ENCODE measurements around the gene MAN2B2. TPM values are rescaled to one million over a fixed set of nuclear protein-coding genes. Genes with fewer than 3 reads are reported as not detected.

Gene MAN2B2
- total and polyA plus RNA-seq, 7 experiments from 2014 or later: 10.5 to 56.2 (median 32.3) TPM

DNA sequence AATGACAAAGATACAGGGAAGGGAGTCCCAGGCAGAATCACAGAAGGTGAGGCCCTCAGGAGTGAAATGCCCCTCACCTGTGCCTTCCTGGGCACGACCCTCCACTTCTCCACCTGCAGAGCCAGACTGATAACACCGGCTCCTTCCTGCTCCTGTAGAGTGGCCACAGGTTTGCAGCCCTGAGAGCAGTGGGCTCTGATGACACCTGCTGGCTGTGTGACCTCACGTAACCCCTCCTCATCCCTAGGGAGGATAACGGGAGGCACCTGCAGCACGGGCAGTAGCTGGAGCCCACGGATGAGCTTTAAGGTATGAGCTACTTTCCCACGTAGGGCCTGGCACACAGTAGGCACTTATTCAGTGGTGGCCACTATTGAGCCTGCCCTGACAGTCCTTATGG is 25.5 kb upstream of the MAN2B2 start:
- no peak for ATAC-seq
- intact Hi-C loops (cut with micrococcal nuclease): loop anchor here (5.0 to 10.0 kb wide), 3 partner anchors 215 to 315 kb away; no protein-coding TSS in a partner anchor
- POLR2A ChIA-PET: no interaction called here

DNA sequence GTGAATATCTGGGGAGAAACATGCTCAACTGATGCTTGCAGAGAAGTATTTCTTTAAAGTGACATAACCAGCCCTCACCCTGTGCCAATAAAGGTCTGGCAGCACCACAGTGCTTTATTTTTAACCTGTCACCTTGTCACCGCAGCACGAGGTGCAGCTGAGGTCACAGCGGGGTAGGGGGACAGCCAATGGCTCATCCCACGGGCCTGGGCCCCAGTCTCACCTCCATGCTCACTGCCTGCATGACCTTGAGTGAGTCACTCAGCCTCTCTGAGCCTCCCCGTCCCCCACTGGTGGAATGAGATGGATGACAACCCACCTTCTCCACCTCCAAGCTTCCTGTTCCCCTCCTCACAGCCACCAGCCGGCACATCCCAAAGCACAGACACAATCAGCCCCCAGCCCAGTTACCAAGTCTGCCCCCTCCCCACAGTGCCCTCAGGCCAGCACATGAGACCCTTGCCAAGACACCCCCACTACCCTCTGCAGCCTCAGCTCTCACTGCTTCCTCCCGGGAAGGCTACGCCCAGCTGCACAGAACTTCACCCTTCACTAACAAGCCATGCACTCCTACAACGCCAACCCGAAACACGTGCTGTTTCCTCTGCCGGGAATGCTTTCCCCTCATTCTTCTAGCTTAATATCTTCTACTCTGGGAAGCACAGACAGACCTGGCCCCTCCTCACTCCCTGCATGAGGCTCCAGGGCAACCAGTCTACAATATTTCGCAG is 24.9 kb upstream of the MAN2B2 start:
- no peak overlapping the region for H3K27ac Mint-ChIP-seq
- intact Hi-C loops (cut with micrococcal nuclease): loop anchor here (5.0 to 10.0 kb wide), 3 partner anchors 215 to 315 kb away; no protein-coding TSS in a partner anchor
- CTCF ChIA-PET: interaction anchor here (0.5 kb wide), 1 partner anchor 1900 kb away, joined by 4 read pairs; no protein-coding TSS in a partner anchor

More for the DNA sequence above, 25.5 kb upstream of the MAN2B2 start:
- no peaks in the 10 kb centered on the region for H3K36me3 ChIP-seq (ENCODE audit: control insufficient read depth in 2 of 3, insufficient read depth in 3 of 3, low read length in 3 of 3)
- CTCF ChIA-PET: interaction anchor here (0.5 kb wide), 1 partner anchor 1901 kb away, joined by 4 read pairs; no protein-coding TSS in a partner anchor
- H3K27me3 ChIP-seq (ENCODE audit: control insufficient read depth in 2 of 2, insufficient read depth in 2 of 2, low read length in 2 of 2): no peaks in the 10 kb centered on the region
- no peak for DNase-seq
- no peaks in the 10 kb centered on the region for H3K4me1 ChIP-seq (ENCODE audit: control insufficient read depth in 2 of 2, insufficient read depth in 2 of 2, low read length in 2 of 2)
- H3K27ac ChIP-seq (ENCODE audit: low read depth, low read length): no peak overlapping the region
- peaks cover 4 to 74% (median 64%) of the 10 kb centered on the region in 5 donors for H3K27me3 Mint-ChIP-seq
- H3K9me3 Mint-ChIP-seq: peaks cover 0 to 20% (median 9%) of the 10 kb centered on the region in 11 donors
- H3K4me3 ChIP-seq (ENCODE audit: low read length): no peak overlapping the region
- peaks cover 0 to 4% (median 0%) of the 10 kb centered on the region in 7 donors for H3K4me1 Mint-ChIP-seq
- H3K9me3 ChIP-seq (ENCODE audit: control insufficient read depth in 2 of 3, low read length in 3 of 3): peaks cover 0 to 10% (median 0%) of the 10 kb centered on the region in 3 experiments
- no peak overlapping the region for H3K4me3 Mint-ChIP-seq
- H3K36me3 Mint-ChIP-seq: peaks cover 0 to 9% (median 0%) of the 10 kb centered on the region in 5 donors
- no peak overlapping the region for H3K27ac Mint-ChIP-seq

DNA sequence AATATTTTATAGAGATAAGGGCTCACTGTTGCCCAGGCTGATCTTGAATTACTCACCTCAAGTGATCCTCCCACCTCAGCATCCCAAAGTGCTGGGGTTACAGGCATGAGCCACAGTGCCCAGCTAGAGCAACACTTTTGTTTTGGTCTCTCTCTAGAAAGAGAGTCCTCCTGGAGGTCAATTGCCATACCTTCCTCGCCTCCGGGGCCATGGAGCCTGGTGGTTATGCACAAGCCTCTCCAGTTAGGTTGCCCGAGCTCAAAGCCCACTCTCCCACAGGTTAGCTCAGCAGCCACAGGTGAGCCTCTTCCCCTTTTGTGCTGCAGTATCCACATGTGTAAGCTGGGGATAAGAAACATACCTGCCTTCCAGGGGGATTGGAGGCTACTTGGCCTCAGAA is 24.2 kb upstream of the MAN2B2 start:
- ChIA-PET CTCF (no interaction called here), POLR2A (no interaction called here)
- no peaks in the 10 kb centered on the region for H3K4me1 ChIP-seq (ENCODE audit: control insufficient read depth in 2 of 2, insufficient read depth in 2 of 2, low read length in 2 of 2)
- H3K4me1 Mint-ChIP-seq: peaks cover 0 to 4% (median 0%) of the 10 kb centered on the region in 7 donors
- H3K27me3 ChIP-seq (ENCODE audit: control insufficient read depth in 2 of 2, insufficient read depth in 2 of 2, low read length in 2 of 2): no peaks in the 10 kb centered on the region
- intact Hi-C loops (cut with micrococcal nuclease): no loop called here
- H3K4me3 Mint-ChIP-seq: no peak overlapping the region
- no peak overlapping the region for H3K27ac ChIP-seq (ENCODE audit: low read depth, low read length)
- H3K4me3 ChIP-seq (ENCODE audit: low read length): no peak overlapping the region
- peaks cover 0 to 20% (median 9%) of the 10 kb centered on the region in 11 donors for H3K9me3 Mint-ChIP-seq
- ATAC-seq (no peak), DNase-seq (no peak)
- peaks cover 0 to 10% (median 0%) of the 10 kb centered on the region in 3 experiments for H3K9me3 ChIP-seq (ENCODE audit: control insufficient read depth in 2 of 3, low read length in 3 of 3)
- no peaks in the 10 kb centered on the region for H3K36me3 ChIP-seq (ENCODE audit: control insufficient read depth in 2 of 3, insufficient read depth in 3 of 3, low read length in 3 of 3)
- peaks cover 0 to 9% (median 0%) of the 10 kb centered on the region in 5 donors for H3K36me3 Mint-ChIP-seq
- peaks cover 4 to 68% (median 54%) of the 10 kb centered on the region in 5 donors for H3K27me3 Mint-ChIP-seq
- H3K27ac Mint-ChIP-seq: no peak overlapping the region

More for the DNA sequence above, 24.9 kb upstream of the MAN2B2 start:
- no peaks in the 10 kb centered on the region for H3K27me3 ChIP-seq (ENCODE audit: control insufficient read depth in 2 of 2, insufficient read depth in 2 of 2, low read length in 2 of 2)
- peaks cover 0 to 10% (median 0%) of the 10 kb centered on the region in 3 experiments for H3K9me3 ChIP-seq (ENCODE audit: control insufficient read depth in 2 of 3, low read length in 3 of 3)
- POLR2A ChIA-PET: no interaction called here
- DNase-seq: no peak
- peaks cover 0 to 9% (median 0%) of the 10 kb centered on the region in 5 donors for H3K36me3 Mint-ChIP-seq
- H3K4me1 ChIP-seq (ENCODE audit: control insufficient read depth in 2 of 2, insufficient read depth in 2 of 2, low read length in 2 of 2): no peaks in the 10 kb centered on the region
- ATAC-seq: no peak
- H3K36me3 ChIP-seq (ENCODE audit: control insufficient read depth in 2 of 3, insufficient read depth in 3 of 3, low read length in 3 of 3): no peaks in the 10 kb centered on the region
- H3K27ac ChIP-seq (ENCODE audit: low read depth, low read length): no peak overlapping the region
- peaks cover 4 to 73% (median 62%) of the 10 kb centered on the region in 5 donors for H3K27me3 Mint-ChIP-seq
- no peak overlapping the region for H3K4me3 ChIP-seq (ENCODE audit: low read length)
- H3K9me3 Mint-ChIP-seq: peaks cover 0 to 20% (median 9%) of the 10 kb centered on the region in 11 donors
- H3K4me1 Mint-ChIP-seq: peaks cover 0 to 4% (median 0%) of the 10 kb centered on the region in 7 donors
- no peak overlapping the region for H3K4me3 Mint-ChIP-seq

DNA sequence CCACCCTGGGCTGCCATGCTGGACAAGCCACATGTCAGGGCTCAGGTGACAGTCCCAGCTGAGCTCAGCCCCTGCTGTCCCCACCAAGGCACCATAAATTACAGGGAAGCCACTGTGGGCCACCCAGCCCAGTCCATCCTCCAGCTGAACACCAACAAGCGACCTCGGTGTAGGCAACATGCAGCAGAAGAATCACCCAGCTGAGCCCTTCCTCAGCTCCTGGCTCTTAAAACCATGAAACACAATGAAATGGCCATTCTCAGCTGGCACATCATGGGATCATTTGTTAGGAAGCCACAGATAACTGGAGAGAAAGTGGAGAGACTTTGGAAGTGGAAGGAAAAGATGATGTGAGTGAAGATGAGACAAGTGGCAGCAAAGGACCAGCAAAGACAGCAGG is 23.3 kb upstream of the MAN2B2 start:
- Histone ChIP-seq H3K36me3 (ENCODE audit: control insufficient read depth in 2 of 3, insufficient read depth in 3 of 3, low read length in 3 of 3) (no peaks in the 10 kb centered on the region), H3K27me3 (ENCODE audit: control insufficient read depth in 2 of 2, insufficient read depth in 2 of 2, low read length in 2 of 2) (no peaks in the 10 kb centered on the region), H3K4me3 (ENCODE audit: low read length) (no peak overlapping the region), H3K4me1 (ENCODE audit: control insufficient read depth in 2 of 2, insufficient read depth in 2 of 2, low read length in 2 of 2) (no peaks in the 10 kb centered on the region), H3K9me3 (ENCODE audit: control insufficient read depth in 2 of 3, low read length in 3 of 3) (peaks cover 0 to 10% (median 0%) of the 10 kb centered on the region in 3 experiments), H3K27ac (ENCODE audit: low read depth, low read length) (no peak overlapping the region)
- Mint-ChIP-seq H3K4me3 (no peak overlapping the region), H3K36me3 (peaks cover 0 to 9% (median 0%) of the 10 kb centered on the region in 5 donors), H3K4me1 (peaks cover 0 to 2% (median 0%) of the 10 kb centered on the region in 7 donors), H3K27ac (no peak overlapping the region), H3K27me3 (peaks cover 9 to 73% (median 54%) of the 10 kb centered on the region in 5 donors), H3K9me3 (peaks cover 0 to 20% (median 8%) of the 10 kb centered on the region in 11 donors)
- intact Hi-C loops (cut with micrococcal nuclease): no loop called here
- POLR2A ChIA-PET: no interaction called here
- DNase-seq (no peak), ATAC-seq (no peak)
- CTCF ChIA-PET: no interaction called here

DNA sequence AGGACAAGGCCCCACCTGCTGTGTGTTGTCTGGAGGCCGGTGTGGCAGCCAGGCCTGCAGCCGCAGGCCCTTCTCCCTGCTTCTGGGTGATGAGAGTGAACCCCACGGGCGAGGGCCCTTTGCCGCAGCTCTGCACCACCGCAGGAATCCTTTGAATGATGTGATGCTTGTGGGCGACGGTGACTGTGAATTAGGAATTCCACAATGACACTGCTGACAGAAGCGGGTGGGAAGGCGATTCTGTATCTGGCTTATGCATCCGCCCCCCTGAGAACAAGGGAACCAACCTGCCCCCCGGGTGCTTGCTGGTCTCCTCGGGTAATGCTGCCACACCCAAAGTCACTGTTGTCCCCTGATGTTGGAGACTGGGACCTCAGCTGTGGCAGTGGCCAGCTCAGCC is 19.5 kb upstream of the MAN2B2 start:
- DNase-seq: no peak
- Histone ChIP-seq H3K4me1 (ENCODE audit: control insufficient read depth in 2 of 2, insufficient read depth in 2 of 2, low read length in 2 of 2) (no peaks in the 10 kb centered on the region), H3K27me3 (ENCODE audit: control insufficient read depth in 2 of 2, insufficient read depth in 2 of 2, low read length in 2 of 2) (no peaks in the 10 kb centered on the region), H3K4me3 (ENCODE audit: low read length) (no peak overlapping the region), H3K27ac (ENCODE audit: low read depth, low read length) (no peak overlapping the region), H3K36me3 (ENCODE audit: control insufficient read depth in 2 of 3, insufficient read depth in 3 of 3, low read length in 3 of 3) (no peaks in the 10 kb centered on the region), H3K9me3 (ENCODE audit: control insufficient read depth in 2 of 3, low read length in 3 of 3) (peaks cover 0 to 10% (median 0%) of the 10 kb centered on the region in 3 experiments)
- POLR2A ChIA-PET: no interaction called here
- CTCF ChIA-PET: no interaction called here
- intact Hi-C loops (cut with micrococcal nuclease): no loop called here
- Mint-ChIP-seq H3K36me3 (peaks cover 0 to 9% (median 0%) of the 10 kb centered on the region in 5 donors), H3K27ac (no peak overlapping the region), H3K27me3 (peaks cover 22 to 62% (median 48%) of the 10 kb centered on the region in 5 donors), H3K4me3 (no peak overlapping the region), H3K4me1 (peaks cover 0 to 7% (median 0%) of the 10 kb centered on the region in 7 donors), H3K9me3 (peaks cover 0 to 20% (median 7%) of the 10 kb centered on the region in 11 donors)
- no peak for ATAC-seq

DNA sequence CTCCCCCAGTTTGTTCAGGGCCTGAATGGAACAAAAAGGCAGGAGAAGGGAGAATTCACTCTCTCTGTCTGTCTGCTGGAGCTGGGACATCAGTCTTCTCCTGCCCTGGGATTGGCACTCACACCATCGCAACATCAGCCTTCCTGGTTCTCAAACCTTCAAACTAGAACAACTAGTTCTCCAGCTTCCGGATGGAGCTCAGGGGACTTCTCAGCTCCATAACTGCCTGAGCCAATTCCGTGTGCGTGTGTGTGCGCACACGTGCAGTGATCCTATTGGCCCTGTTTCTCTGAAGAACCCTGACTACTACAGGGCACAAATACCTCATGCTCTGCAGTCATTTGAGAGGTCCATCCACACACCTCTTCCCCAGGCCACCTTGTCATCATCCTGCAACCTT is 18.7 kb upstream of the MAN2B2 start:
- DNase-seq: no peak
- no peak overlapping the region for H3K4me3 Mint-ChIP-seq
- no peak overlapping the region for H3K27ac Mint-ChIP-seq
- intact Hi-C loops (cut with micrococcal nuclease): no loop called here
- Histone ChIP-seq H3K4me3 (ENCODE audit: low read length) (no peak overlapping the region), H3K27me3 (ENCODE audit: control insufficient read depth in 2 of 2, insufficient read depth in 2 of 2, low read length in 2 of 2) (no peaks in the 10 kb centered on the region), H3K36me3 (ENCODE audit: control insufficient read depth in 2 of 3, insufficient read depth in 3 of 3, low read length in 3 of 3) (no peaks in the 10 kb centered on the region), H3K9me3 (ENCODE audit: control insufficient read depth in 2 of 3, low read length in 3 of 3) (peaks cover 0 to 5% (median 0%) of the 10 kb centered on the region in 3 experiments), H3K4me1 (ENCODE audit: control insufficient read depth in 2 of 2, insufficient read depth in 2 of 2, low read length in 2 of 2) (no peaks in the 10 kb centered on the region), H3K27ac (ENCODE audit: low read depth, low read length) (no peak overlapping the region)
- peaks cover 0 to 11% (median 4%) of the 10 kb centered on the region in 7 donors for H3K4me1 Mint-ChIP-seq
- peaks cover 30 to 60% (median 54%) of the 10 kb centered on the region in 5 donors for H3K27me3 Mint-ChIP-seq
- peaks cover 0 to 15% (median 6%) of the 10 kb centered on the region in 11 donors for H3K9me3 Mint-ChIP-seq
- POLR2A ChIA-PET: no interaction called here
- CTCF ChIA-PET: no interaction called here
- peaks cover 0 to 6% (median 0%) of the 10 kb centered on the region in 5 donors for H3K36me3 Mint-ChIP-seq
- no peak for ATAC-seq

Data from naive thymus-derived CD4-positive, alpha-beta T cell (primary cell).